Ishikawa (cell line): Measurements from ENCODE around the gene GGNBP2.

Experiments
- CEBPB ChIP-seq: IDR thresholded peaks from 2 replicates; pipeline ENCODE4 v1.6.1; 2012
- CREB1 ChIP-seq: IDR thresholded peaks from 2 replicates; pipeline ENCODE4 v1.6.1; 2012; ENCODE audit warnings: low read depth
- EGR1 ChIP-seq: IDR thresholded peaks from 2 replicates; pipeline ENCODE4 v1.6.1; 2012
- EP300 ChIP-seq: IDR thresholded peaks from 2 replicates; pipeline ENCODE4 v1.6.1; 2012; ENCODE audit warnings: borderline replicate concordance
- FOXM1 ChIP-seq: IDR thresholded peaks from 2 replicates; pipeline ENCODE4 v1.6.1; 2012; ENCODE audit warnings: low read depth, borderline replicate concordance
- NFIC ChIP-seq: IDR thresholded peaks from 2 replicates; pipeline ENCODE4 v1.6.1; 2012
- RAD21 ChIP-seq: IDR thresholded peaks from 2 replicates; pipeline ENCODE4 v1.6.1; 2012; ENCODE audit warnings: low read depth
- TAF1 ChIP-seq: IDR thresholded peaks from 2 replicates; pipeline ENCODE4 v1.6.1; 2012; ENCODE audit warnings: low read depth, mild to moderate bottlenecking
- TCF12 ChIP-seq: IDR thresholded peaks from 2 replicates; pipeline ENCODE4 v1.6.1; 2012; ENCODE audit warnings: low read depth
- TEAD4 ChIP-seq: IDR thresholded peaks from 2 replicates; pipeline ENCODE4 v1.6.1; 2012
- YY1 ChIP-seq: IDR thresholded peaks from 2 replicates; pipeline ENCODE4 v1.6.1; 2012; ENCODE audit warnings: low read depth
- ZBTB7A ChIP-seq: IDR thresholded peaks from 2 replicates; pipeline ENCODE4 v1.6.1; 2012; ENCODE audit warnings: low read depth
- TF ChIP-seq, protein P1 (sequence below): IDR thresholded peaks from 2 replicates; pipeline ENCODE4 v1.6.1; 2012
- TF ChIP-seq, protein P2 (sequence below): IDR thresholded peaks from 2 replicates; pipeline ENCODE4 v1.6.1; 2012; ENCODE audit warnings: low read depth, mild to moderate bottlenecking
- TF ChIP-seq, protein P3 (sequence below): IDR thresholded peaks from 2 replicates; pipeline ENCODE4 v1.6.1; 2012

Gene GGNBP2

DNA sequence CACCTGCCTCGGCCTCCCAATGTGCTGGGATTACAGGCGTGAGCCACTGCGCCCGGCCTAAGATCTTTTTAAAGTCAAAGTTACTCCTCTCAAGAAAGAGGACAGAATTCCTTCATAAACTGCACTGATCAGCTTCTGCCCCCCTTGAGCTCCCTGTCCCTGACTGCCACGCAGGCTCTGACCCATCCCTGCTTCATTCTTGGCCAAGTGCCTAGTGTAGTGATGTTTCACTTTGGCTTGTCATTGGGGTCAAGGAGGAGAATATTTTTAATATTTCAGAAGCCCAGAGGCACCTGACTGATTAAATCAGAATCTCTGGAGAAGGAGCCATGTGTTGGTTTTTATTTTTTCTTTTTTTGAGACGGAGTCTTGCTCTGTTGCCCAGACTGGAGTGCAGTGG, 65.8 kb downstream of the GGNBP2 start:
- TF ChIP-seq TCF12: no peak
- TF ChIP-seq, protein P1, sequence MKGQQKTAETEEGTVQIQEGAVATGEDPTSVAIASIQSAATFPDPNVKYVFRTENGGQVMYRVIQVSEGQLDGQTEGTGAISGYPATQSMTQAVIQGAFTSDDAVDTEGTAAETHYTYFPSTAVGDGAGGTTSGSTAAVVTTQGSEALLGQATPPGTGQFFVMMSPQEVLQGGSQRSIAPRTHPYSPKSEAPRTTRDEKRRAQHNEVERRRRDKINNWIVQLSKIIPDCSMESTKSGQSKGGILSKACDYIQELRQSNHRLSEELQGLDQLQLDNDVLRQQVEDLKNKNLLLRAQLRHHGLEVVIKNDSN: no peak
- no peak for TF ChIP-seq FOXM1
- TF ChIP-seq CREB1: no peak
- TF ChIP-seq CEBPB: no peak
- no peak for TF ChIP-seq EP300
- no peak for TF ChIP-seq RAD21
- no peak for TF ChIP-seq EGR1
- no peak for TF ChIP-seq TAF1
- no peak for TF ChIP-seq TEAD4
- TF ChIP-seq ZBTB7A: no peak
- TF ChIP-seq, protein P2, sequence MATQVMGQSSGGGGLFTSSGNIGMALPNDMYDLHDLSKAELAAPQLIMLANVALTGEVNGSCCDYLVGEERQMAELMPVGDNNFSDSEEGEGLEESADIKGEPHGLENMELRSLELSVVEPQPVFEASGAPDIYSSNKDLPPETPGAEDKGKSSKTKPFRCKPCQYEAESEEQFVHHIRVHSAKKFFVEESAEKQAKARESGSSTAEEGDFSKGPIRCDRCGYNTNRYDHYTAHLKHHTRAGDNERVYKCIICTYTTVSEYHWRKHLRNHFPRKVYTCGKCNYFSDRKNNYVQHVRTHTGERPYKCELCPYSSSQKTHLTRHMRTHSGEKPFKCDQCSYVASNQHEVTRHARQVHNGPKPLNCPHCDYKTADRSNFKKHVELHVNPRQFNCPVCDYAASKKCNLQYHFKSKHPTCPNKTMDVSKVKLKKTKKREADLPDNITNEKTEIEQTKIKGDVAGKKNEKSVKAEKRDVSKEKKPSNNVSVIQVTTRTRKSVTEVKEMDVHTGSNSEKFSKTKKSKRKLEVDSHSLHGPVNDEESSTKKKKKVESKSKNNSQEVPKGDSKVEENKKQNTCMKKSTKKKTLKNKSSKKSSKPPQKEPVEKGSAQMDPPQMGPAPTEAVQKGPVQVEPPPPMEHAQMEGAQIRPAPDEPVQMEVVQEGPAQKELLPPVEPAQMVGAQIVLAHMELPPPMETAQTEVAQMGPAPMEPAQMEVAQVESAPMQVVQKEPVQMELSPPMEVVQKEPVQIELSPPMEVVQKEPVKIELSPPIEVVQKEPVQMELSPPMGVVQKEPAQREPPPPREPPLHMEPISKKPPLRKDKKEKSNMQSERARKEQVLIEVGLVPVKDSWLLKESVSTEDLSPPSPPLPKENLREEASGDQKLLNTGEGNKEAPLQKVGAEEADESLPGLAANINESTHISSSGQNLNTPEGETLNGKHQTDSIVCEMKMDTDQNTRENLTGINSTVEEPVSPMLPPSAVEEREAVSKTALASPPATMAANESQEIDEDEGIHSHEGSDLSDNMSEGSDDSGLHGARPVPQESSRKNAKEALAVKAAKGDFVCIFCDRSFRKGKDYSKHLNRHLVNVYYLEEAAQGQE: no peak
- TF ChIP-seq, protein P3, sequence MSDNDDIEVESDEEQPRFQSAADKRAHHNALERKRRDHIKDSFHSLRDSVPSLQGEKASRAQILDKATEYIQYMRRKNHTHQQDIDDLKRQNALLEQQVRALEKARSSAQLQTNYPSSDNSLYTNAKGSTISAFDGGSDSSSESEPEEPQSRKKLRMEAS: no peak
- no peak for TF ChIP-seq NFIC
- no peak for TF ChIP-seq YY1

DNA sequence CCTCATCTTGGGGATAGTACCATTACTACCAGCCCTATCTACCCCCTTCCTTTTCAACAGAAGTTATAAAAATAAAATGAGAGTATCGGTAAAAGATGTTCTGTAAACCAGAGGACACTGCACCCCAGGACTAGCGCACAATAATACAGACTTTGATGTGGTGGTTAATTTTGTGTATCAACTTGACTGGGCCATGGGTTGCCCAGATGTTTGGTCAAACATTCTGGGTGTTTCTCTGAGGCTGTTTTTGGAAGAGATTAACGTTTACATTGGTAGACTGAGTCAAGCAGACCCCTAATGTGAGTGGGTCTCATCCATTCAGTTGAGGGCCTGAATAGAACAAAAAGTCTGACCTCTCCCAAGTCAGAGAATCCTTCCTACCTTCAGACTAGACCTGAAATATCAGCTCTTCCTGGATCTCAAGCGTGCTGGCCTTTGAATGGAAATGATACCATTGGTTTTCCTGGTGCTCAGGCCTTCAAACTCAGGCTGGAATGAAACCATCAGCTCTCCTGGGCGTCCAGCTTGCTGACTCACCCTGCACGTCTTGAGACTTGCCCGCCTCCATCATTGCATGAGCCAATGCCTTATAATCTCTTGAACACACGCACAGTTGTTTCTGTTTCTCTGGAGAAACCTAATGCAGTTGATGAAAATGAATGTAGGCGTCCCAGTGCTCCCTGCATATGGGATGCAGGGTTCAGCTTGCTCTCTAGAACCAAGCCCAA, 66.8 kb downstream of the GGNBP2 start:
- TF ChIP-seq YY1 (no peak), FOXM1 (no peak), CREB1 (no peak), EP300 (no peak), TEAD4 (no peak), RAD21 (no peak), EGR1 (no peak), TAF1 (no peak), CEBPB (no peak), TCF12 (no peak), NFIC (no peak), ZBTB7A (no peak)
- TF ChIP-seq, protein P1: no peak
- TF ChIP-seq, protein P3: no peak
- TF ChIP-seq, protein P2: no peak

DNA sequence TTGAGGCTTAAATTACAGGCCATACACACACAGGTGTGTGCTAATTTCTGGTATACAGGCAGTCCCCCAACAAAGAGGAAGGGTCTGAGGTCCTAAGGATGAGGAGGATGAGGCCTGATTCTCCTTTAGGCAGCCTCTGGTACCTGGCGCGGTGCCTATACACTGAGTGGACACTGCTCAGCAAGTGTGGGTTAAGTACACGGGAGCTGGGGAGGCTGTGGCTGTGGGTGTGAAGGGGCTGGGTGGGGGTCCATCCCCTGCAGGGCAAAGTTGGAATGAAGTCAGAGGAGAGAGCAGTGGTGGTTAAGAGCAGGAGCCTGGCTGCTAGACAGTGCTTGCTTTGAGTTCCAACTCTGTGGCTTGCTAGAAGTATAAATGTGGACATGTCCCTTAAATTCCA, 67.6 kb downstream of the GGNBP2 start:
- TF ChIP-seq TAF1 (no peak), TEAD4 (no peak), NFIC (no peak), RAD21 (no peak), FOXM1 (no peak), TCF12 (no peak), ZBTB7A (no peak), EGR1 (no peak), YY1 (no peak), CEBPB (no peak), EP300 (no peak)
- TF ChIP-seq, protein P3: no peak
- TF ChIP-seq, protein P1: no peak

DNA sequence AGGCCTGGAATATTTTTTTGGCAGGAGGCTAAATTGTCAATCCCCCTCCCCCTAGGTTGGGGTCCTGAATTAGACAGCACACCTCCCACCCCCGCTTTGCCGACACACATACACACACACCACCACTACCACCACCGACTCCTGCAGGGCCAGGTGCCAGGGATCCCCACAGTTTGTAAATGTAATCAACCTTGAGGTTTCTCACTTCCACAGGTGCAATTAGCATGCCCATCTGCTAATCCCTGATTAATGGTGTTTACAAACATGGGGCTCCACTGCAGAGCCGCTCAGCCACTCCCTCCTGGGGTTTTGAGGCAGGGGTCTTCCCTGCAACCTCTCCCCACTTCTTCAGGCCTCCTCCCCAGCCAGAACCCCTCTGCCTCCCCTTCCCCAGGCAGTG, 68.4 kb downstream of the GGNBP2 start:
- TF ChIP-seq, protein P3: no peak
- TF ChIP-seq TAF1: no peak
- TF ChIP-seq CREB1: no peak
- TF ChIP-seq YY1: no peak
- TF ChIP-seq CEBPB: no peak
- no peak for TF ChIP-seq TCF12
- TF ChIP-seq EP300: no peak
- TF ChIP-seq, protein P1: no peak
- TF ChIP-seq NFIC: no peak
